T-helper 1 cell treated with Interleukin-12 subunit alpha and Interleukin-12 subunit beta and Interleukin-4 antibody, amounts not matched to agents 30 μg/mL and 1 μg/mL, for 36 hours (primary cell): ENCODE data around the gene DIABLO.
"Not testable (repeated sequence)": the region's sequence is repeated elsewhere in the genome, so short reads cannot be mapped to it uniquely, and the experiment has no call there.

Experiments used
- H3K27ac Mint-ChIP-seq: one replicate; pipeline ENCODE4 v1.8.0; 2021; ENCODE audit warnings: mild to moderate bottlenecking, mixed read lengths
- H3K27me3 Mint-ChIP-seq: one replicate; pipeline ENCODE4 v1.8.0; 2021; ENCODE audit warnings: low read depth, mixed read lengths
- H3K36me3 Mint-ChIP-seq: one replicate; pipeline ENCODE4 v1.8.0; 2021; ENCODE audit warnings: low read depth, mixed read lengths
- H3K4me1 Mint-ChIP-seq: one replicate; pipeline ENCODE4 v1.8.0; 2021; ENCODE audit warnings: low read depth, mixed read lengths
- H3K4me3 Mint-ChIP-seq: one replicate; pipeline ENCODE4 v1.8.0; 2021; ENCODE audit warnings: mild to moderate bottlenecking, moderate library complexity, mixed read lengths
- H3K9me3 Mint-ChIP-seq: one replicate; pipeline ENCODE4 v1.8.0; 2021; ENCODE audit warnings: mixed read lengths

Gene DIABLO

DNA sequence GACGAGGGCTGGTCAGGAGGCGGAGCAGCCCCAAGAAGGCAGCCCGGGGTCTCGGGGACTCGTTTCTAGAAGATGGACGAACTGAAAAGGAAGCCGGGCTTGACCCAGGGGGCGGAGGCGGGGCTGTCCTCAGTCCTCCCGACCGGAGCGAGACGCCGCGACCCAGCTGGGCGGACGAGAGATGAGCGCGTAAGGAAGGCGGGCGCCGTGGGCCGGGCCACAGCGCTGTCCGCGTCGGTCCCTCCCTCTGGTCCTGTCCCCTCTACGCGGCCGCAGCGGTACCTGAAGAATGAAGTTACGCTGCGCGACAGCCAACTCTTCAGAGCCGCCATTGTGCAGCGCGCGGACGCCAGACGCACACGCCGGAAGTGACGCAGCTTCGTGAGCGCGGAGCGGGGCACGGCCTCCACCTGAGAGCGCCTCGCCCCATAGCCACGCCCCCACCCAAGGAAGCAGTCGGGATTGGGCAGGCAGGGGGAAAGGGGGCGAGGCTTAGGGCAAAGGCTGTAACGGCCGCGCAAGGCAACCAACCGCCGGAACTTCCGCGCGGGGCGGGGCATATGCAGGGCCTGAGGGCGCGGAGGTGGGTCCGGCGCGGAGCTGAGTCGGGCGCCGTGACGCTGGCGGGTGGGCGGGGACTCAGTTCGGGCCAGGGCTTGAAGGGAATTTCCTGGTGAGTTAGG is at the start of gene DIABLO:
Gene DIABLO (minus strand): TSS at position 370 of the 683 bp plus-strand sequence. CDS start 38 bp downstream, at position 332.
- Mint-ChIP-seq H3K27ac (peak within 1 kb of the TSS; percentile 91), H3K36me3 (peaks cover 17% of the 10 kb centered on the region), H3K9me3 (no peaks in the 10 kb centered on the region), H3K4me1 (peaks cover 25% of the 10 kb centered on the region), H3K4me3 (peak within 1 kb of the TSS; percentile 91), H3K27me3 (no peaks in the 10 kb centered on the region)

DNA sequence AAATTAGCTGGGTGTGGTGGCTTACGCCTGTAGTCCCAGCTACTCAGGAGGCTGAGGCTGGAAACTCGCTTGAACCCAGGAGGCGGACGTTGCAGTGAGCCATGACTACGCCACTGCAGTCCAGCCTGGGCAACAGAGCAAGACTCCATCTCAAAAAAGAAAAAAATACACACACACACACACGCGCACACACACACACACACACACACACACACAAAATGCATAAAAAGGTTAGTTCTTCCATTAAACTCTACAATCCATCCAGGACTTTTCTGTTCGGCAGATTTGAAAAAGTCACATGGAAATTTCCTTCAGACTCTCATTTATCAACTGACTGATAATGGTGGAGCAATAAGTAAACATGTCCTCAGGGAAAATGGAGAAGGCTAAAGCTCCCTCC is 49.6 kb upstream of the DIABLO start:
- no peaks in the 10 kb centered on the region for H3K27me3 Mint-ChIP-seq
- H3K36me3 Mint-ChIP-seq: peaks cover 19% of the 10 kb centered on the region
- no peak overlapping the region for H3K27ac Mint-ChIP-seq
- H3K4me1 Mint-ChIP-seq: peaks cover 1% of the 10 kb centered on the region
- H3K9me3 Mint-ChIP-seq: no peaks in the 10 kb centered on the region
- H3K4me3 Mint-ChIP-seq: no peak overlapping the region

DNA sequence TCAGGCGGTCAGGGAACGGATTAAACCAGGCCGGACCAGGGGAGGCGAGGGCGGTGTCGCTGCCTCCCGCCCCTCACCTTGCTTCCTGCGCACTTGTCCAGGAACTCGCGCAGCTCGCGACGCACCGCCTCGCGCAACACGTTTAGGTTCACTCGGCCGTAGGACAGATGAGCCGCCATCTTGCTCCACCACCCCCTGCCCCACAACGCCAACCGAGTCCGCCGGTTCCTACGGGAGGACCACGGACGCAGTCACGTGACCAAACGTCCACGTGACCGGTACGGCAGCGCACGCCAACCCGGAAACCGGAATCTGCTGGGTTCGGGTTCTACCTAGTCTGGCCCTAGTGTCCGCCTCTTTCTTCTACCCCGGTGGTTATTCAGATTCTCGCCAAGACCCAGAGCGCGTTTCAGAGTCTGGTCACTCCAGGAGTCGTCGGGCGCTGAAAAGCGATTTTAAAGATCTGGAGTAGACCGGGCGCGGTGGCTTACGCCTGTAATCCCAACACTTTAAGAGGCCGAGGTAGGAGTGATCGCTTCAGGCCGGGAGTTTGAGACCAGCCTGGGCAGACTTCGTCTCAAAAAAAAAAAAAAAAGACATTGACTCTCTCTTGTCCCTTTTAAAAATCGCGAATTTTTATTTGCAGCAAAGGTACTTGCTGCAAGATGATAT is 40.5 kb upstream of the DIABLO start, which contains the start of gene VPS33A:
Gene VPS33A (minus strand): TSS at position 265 of the 672 bp plus-strand sequence. CDS start 86 bp downstream, at position 179.
- peaks cover 19% of the 10 kb centered on the region for H3K4me1 Mint-ChIP-seq
- peaks cover 7% of the 10 kb centered on the region for H3K27me3 Mint-ChIP-seq
- H3K9me3 Mint-ChIP-seq: no peaks in the 10 kb centered on the region
- H3K36me3 Mint-ChIP-seq: peaks cover 16% of the 10 kb centered on the region
- peak within 1 kb of the TSS; percentile 94 for H3K4me3 Mint-ChIP-seq
- peak within 1 kb of the TSS; percentile 99 for H3K27ac Mint-ChIP-seq

DNA sequence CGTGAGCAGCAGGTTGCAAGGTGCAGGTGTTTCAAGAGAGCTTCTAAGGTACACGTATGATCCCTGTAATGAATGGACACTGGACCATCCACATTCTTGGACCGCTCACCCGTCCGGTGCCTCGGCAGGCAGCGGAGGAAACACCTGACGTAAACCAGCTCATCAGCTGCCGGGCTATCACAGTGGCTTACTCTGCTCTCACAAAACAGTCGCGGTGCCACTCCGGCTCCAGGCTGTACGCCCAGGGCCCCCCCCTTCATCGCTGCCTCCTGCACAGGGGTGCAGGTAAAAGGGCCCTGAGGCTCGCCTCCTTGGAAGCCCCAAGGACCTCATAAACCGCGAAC is 40.0 kb upstream of the DIABLO start:
- Mint-ChIP-seq H3K27me3 (peaks cover 7% of the 10 kb centered on the region), H3K4me3 (peak overlapping the region; percentile 94), H3K27ac (peak overlapping the region; percentile 99), H3K9me3 (no peaks in the 10 kb centered on the region), H3K4me1 (peaks cover 19% of the 10 kb centered on the region), H3K36me3 (peaks cover 19% of the 10 kb centered on the region)

DNA sequence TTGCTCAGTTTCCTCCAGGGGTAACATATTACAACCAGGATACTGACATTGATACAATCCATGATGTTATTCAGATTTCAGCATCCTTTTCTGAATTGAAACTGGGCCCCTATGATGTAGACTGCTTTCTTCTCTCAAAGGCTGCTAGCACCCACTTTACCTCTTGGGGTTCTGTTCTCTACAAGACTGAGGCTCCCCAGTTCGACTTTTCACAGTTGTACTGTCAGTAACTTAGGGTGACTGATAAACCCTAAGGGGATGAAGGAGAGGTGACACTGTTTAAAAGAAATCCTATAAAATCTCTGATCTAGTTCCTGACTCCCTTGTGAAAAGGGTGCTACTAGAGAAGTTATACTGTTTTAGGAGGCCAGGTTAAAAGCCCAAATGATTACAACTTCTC is 39.6 kb upstream of the DIABLO start:
- Mint-ChIP-seq H3K4me3 (peak overlapping the region; percentile 94), H3K27ac (peak overlapping the region; percentile 99), H3K4me1 (peaks cover 19% of the 10 kb centered on the region), H3K36me3 (peaks cover 21% of the 10 kb centered on the region), H3K27me3 (peaks cover 7% of the 10 kb centered on the region), H3K9me3 (no peaks in the 10 kb centered on the region)

DNA sequence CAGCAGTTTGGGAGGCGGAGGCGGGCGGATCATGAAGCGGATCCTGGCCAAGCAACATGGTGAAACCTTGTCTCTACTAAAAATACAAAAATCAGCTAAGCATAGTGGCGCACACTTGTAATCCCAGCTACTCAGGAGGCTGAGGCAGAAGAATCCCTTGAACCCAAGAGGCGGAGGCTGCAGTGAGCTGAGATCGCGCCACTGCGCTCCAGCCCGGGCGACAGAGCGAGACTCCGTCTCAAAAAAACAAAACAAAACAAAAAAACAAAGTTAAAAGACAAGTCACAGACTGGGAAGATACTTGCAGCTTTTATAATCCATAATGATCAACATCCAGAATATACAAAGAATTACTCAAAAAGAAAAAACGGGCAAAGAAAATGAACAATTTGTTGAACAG is 34.9 kb upstream of the DIABLO start:
- peaks cover 11% of the 10 kb centered on the region for H3K4me1 Mint-ChIP-seq
- not testable (repeated sequence) for H3K27me3 Mint-ChIP-seq

DNA sequence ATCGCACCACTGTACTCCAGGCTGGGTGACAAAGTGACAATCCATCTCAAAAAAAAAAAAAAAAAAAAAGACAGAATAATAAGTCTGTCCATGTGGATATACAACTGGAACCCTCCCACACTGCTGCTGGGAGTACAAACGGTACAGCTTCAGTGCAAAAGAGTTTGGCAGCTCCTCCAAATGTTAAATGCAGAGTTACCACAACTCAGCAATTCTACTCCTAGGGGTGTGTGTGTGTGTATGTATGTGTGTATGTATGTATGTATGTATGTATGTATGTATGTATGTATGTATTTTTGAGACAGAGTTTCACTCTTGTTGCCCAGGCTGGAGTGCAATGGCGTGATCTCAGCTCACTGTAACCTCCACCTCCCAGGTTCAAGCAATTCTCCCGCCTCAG is 33.1 kb upstream of the DIABLO start:
- not testable (repeated sequence) for H3K9me3 Mint-ChIP-seq, H3K27ac Mint-ChIP-seq, H3K4me3 Mint-ChIP-seq, H3K4me1 Mint-ChIP-seq, H3K27me3 Mint-ChIP-seq
- peaks cover 41% of the 10 kb centered on the region for H3K36me3 Mint-ChIP-seq

More for the DNA sequence above, 34.9 kb upstream of the DIABLO start:
- H3K9me3 Mint-ChIP-seq, H3K27ac Mint-ChIP-seq, H3K4me3 Mint-ChIP-seq: not testable (repeated sequence)
- peaks cover 41% of the 10 kb centered on the region for H3K36me3 Mint-ChIP-seq

DNA sequence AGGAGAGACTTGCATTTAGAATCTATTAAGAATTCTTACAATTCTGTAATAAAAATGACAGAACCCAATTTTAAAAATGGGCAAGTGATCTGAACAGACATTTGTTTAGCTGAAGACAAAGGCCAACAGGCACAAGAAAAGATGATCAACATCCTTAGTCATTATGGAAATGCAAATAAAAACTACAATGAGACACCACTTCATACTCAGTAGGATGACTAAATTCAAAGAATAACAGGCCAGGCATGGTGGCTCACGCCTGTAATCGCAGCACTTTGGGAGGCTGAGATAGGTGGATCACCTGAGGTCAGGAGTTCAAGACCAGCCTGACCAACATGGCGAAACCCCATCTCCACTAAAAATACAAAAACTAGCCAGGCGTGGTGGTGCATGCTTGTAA is 32.6 kb upstream of the DIABLO start:
- not testable (repeated sequence) for H3K4me1 Mint-ChIP-seq, H3K4me3 Mint-ChIP-seq, H3K27ac Mint-ChIP-seq, H3K9me3 Mint-ChIP-seq, H3K27me3 Mint-ChIP-seq
- peaks cover 36% of the 10 kb centered on the region for H3K36me3 Mint-ChIP-seq

DNA sequence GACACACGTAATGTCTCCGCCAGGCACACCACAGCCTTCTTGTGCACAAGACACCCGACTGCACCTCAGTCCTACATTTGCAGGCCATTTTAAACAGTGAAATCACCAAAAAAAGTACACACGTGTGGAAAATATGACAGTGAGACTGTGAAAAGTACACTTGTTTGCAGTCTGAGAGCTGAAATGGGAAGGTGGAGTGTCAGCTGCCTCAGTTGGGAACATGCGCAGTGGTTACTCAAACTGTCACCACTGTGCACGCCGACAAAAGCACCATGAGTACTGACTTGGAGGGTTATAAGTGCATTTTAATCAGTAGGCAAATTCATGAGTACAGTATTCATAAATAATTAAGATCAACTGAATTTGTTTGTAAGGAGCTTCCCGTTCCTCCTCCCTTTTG is 24.7 kb upstream of the DIABLO start:
- no peaks in the 10 kb centered on the region for H3K9me3 Mint-ChIP-seq
- no peak overlapping the region for H3K4me3 Mint-ChIP-seq
- no peaks in the 10 kb centered on the region for H3K27me3 Mint-ChIP-seq
- peaks cover 18% of the 10 kb centered on the region for H3K36me3 Mint-ChIP-seq
- peaks cover 2% of the 10 kb centered on the region for H3K4me1 Mint-ChIP-seq
- H3K27ac Mint-ChIP-seq: no peak overlapping the region

DNA sequence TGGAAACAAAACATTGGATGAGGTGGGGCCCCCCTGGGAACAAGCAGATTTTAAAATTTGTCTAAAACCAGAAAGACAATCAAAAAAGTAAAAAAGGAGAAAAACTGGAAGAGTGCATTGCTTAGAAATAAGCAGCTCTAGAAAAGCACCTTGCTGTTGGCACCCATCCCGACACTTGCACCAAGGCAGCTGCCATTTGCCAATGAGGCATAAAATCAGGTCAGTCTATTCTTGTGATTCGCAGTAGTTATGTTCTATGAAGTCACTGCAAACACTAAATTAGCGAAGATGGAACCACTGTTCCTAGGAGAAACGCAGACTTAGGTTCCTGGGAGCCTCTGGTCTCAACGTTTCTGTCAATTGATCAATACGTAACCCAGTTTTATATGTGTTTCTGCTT is 24.2 kb upstream of the DIABLO start:
- Mint-ChIP-seq H3K36me3 (peaks cover 18% of the 10 kb centered on the region), H3K27ac (no peak overlapping the region), H3K9me3 (no peaks in the 10 kb centered on the region), H3K4me3 (no peak overlapping the region), H3K4me1 (peaks cover 2% of the 10 kb centered on the region), H3K27me3 (no peaks in the 10 kb centered on the region)

DNA sequence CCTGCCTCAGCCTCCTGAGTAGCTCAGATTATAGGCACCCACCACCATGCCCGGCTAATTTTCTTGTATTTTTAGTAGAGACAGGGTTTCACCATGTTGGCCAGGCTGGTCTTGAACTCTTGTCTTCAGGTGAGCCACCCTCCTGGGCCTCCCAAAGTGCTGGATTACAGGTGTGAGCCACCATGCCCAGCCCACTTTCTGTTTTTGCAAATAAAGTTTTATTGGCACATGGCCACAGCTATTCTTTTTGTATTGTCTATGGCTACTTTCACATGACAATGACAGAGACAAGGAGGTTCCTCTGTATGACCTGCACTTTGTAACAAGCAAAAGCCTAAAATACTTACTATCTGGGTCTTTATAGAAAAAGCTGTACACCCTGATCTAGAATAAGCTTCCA is 19.7 kb upstream of the DIABLO start:
- Mint-ChIP-seq H3K36me3 (peaks cover 20% of the 10 kb centered on the region), H3K27ac (peak overlapping the region; percentile 68), H3K4me1 (peaks cover 16% of the 10 kb centered on the region), H3K4me3 (peak overlapping the region; percentile 44), H3K27me3 (no peaks in the 10 kb centered on the region), H3K9me3 (no peaks in the 10 kb centered on the region)

DNA sequence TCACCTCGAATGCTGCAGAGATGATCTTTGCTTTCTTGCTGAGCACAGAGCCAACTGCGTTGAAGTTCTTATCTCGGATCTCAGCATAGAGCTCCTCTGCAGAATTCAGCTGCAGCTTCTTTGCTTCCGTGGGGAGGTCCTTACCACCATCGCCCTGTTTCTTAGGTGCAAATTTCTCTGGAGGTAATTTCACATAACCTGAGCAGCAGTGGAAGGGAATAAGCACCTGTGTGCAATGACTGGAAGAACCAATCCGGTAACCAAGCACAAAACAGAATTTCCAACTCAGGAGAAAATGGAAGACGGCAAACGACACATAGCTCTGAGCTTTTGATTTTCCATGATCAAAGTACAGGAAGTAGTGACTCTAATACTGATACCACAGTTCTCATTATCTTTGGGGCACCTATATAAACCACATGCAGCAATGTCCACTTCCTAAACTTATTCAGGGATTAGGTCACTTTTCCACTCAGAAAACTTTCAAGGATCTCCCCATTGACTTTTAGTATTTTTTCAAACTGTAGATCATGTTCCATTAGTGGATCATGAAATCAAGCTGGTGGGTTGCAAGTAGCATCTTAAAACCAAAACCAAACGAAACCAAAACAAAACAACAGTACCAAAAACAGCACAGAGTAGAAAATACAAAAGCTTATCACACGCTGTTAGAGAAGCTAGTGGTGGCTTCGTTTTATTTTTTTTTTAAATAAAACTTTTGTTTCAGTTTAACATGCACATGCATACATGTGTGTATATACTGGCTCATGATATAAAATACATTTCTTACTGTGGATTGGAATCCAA is 18.9 kb upstream of the DIABLO start:
- H3K27ac Mint-ChIP-seq: peak overlapping the region; percentile 90
- H3K27me3 Mint-ChIP-seq: no peaks in the 10 kb centered on the region
- no peaks in the 10 kb centered on the region for H3K9me3 Mint-ChIP-seq
- H3K4me3 Mint-ChIP-seq: peak overlapping the region; percentile 75
- H3K4me1 Mint-ChIP-seq: peaks cover 16% of the 10 kb centered on the region
- H3K36me3 Mint-ChIP-seq: peaks cover 21% of the 10 kb centered on the region

DNA sequence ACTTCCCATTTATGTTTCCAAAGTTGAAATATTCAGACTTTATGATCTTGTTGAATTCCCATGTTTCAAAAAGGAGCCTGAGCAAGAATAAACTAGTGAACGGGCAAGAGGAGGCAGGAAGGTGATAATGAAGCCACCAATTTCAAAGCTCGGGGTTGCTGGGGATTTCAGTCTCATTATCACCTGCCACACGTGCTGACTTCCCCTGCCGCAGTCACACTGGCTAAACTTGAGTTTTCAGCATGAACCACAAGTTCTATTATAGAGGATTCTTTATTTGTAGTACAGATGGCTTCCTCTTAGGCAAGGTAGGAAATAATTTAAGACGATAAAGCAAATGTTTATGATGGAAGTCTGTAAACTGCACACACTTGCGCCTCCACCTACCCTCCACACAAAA is 18.1 kb upstream of the DIABLO start:
- peak overlapping the region; percentile 75 for H3K4me3 Mint-ChIP-seq
- H3K27me3 Mint-ChIP-seq: no peaks in the 10 kb centered on the region
- peaks cover 16% of the 10 kb centered on the region for H3K4me1 Mint-ChIP-seq
- no peaks in the 10 kb centered on the region for H3K9me3 Mint-ChIP-seq
- peak overlapping the region; percentile 90 for H3K27ac Mint-ChIP-seq
- peaks cover 15% of the 10 kb centered on the region for H3K36me3 Mint-ChIP-seq

DNA sequence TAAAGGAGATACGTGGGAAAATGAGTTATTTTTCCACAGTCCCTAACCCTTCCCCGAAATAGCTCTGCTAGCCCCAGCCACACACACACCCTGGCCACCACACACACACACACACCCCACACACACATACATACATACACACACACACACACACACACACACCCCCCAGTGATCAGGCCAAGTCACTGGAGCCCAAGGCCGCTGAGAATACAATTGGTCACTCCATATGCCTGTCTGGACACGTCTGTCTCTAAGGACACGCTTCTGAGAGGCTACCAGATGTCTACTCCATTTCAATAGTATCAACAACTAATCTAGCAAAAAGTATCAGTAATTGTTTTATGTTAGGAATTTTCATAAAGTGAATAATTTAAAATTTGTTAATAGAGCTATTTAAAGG is 13.0 kb upstream of the DIABLO start:
- Mint-ChIP-seq H3K4me1 (peaks cover 3% of the 10 kb centered on the region), H3K9me3 (no peaks in the 10 kb centered on the region), H3K27me3 (no peaks in the 10 kb centered on the region), H3K36me3 (peaks cover 26% of the 10 kb centered on the region), H3K4me3 (no peak overlapping the region), H3K27ac (no peak overlapping the region)

DNA sequence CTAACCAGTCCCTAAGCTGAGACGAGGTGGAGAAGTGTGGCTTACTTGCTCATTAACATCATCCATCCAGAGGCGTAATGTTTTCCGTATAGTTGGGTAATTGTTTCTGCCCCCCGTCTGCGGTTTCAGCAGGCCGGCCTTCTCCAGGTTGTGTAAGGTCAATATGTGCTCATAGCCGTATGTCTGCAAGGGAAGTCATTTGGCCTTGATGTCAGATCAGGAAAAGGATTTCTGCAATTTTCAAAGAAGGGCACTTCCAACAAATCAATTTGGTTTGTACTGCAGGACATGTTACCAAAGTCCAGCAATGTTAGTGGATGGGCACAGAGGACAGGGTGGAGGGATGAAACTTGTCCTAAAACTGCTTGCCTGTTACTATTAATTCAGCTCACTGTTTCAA is 9.9 kb upstream of the DIABLO start:
- Mint-ChIP-seq H3K4me3 (no peak overlapping the region), H3K27ac (no peak overlapping the region), H3K9me3 (no peaks in the 10 kb centered on the region), H3K4me1 (no peaks in the 10 kb centered on the region), H3K27me3 (no peaks in the 10 kb centered on the region), H3K36me3 (peaks cover 33% of the 10 kb centered on the region)
